ENCODE data around the gene P2RY2.
"Not testable (repeated sequence)": the region's sequence is repeated elsewhere in the genome, so short reads cannot be mapped to it uniquely, and the experiment has no call there.

Gene P2RY2

GRCh38 chr11:73230931-73231330 is 12.8 kb downstream of the P2RY2 start:
- TF ChIP-seq CTCF (IDR thresholded peaks at IDR 0.05; ENCODE audit: low read length) = no peak
- TF ChIP-seq EZH2phosphoT487 (IDR thresholded peaks at IDR 0.05; ENCODE audit: low read length) = no peak
- no peak for TF ChIP-seq EZH2 (optimal IDR thresholded peaks at IDR 0.05; ENCODE audit: low read depth, low read length)
- Histone ChIP-seq H3K9ac (ENCODE audit: low read length) (no peak overlapping the region), H3K9me2 (replicated peaks; ENCODE audit: insufficient read depth, low read length) (no peaks in the 10 kb centered on the region), H3K4me2 (ENCODE audit: low read depth, low read length) (no peak overlapping the region), H4K20me1 (ENCODE audit: insufficient read depth, low read length) (no peaks in the 10 kb centered on the region), H3K27ac (ENCODE audit: low read length) (no peak overlapping the region), H3K4me1 (ENCODE audit: low read length) (no peaks in the 10 kb centered on the region), H2AFZ (ENCODE audit: low read length) (no peak overlapping the region), H3K36me3 (replicated peaks; ENCODE audit: insufficient read depth, low read length) (no peaks in the 10 kb centered on the region), H3K27me3 (replicated peaks; ENCODE audit: insufficient read depth, low read length) (no peaks in the 10 kb centered on the region), H3F3A (ENCODE audit: insufficient read depth, low read length) (no peaks in the 10 kb centered on the region), H3K9me3 (replicated peaks; ENCODE audit: insufficient read depth, low read length) (no peaks in the 10 kb centered on the region), H3K79me2 (ENCODE audit: low read length) (no peaks in the 10 kb centered on the region), H3K4me3 (ENCODE audit: low read length) (no peak overlapping the region)
- no peak for DNase-seq

- H4K20me1 ChIP-seq (ENCODE audit: insufficient read depth, low read length); H3K4me3 ChIP-seq (ENCODE audit: low read length); H3K4me2 ChIP-seq (ENCODE audit: low read depth, low read length); DNase-seq; H3K9ac ChIP-seq (ENCODE audit: low read length); H3K4me1 ChIP-seq (ENCODE audit: low read length); H3K9me2 ChIP-seq (replicated peaks; ENCODE audit: insufficient read depth, low read length); H3K36me3 ChIP-seq (replicated peaks; ENCODE audit: insufficient read depth, low read length); H3F3A ChIP-seq (ENCODE audit: insufficient read depth, low read length); H3K27ac ChIP-seq (ENCODE audit: low read length); H3K9me3 ChIP-seq (replicated peaks; ENCODE audit: insufficient read depth, low read length); H3K27me3 ChIP-seq (replicated peaks; ENCODE audit: insufficient read depth, low read length); H3K79me2 ChIP-seq (ENCODE audit: low read length); H2AFZ ChIP-seq (ENCODE audit: low read length): not testable (repeated sequence)
Measured at GRCh38 chr11:73232487-73232886, 14.4 kb downstream of the P2RY2 start.

- Histone ChIP-seq H3K4me1 (ENCODE audit: low read length) (no peaks in the 10 kb centered on the region), H3K9me2 (replicated peaks; ENCODE audit: insufficient read depth, low read length) (no peaks in the 10 kb centered on the region), H3K9ac (ENCODE audit: low read length) (no peak overlapping the region), H3K36me3 (replicated peaks; ENCODE audit: insufficient read depth, low read length) (no peaks in the 10 kb centered on the region), H4K20me1 (ENCODE audit: insufficient read depth, low read length) (no peaks in the 10 kb centered on the region), H3K4me2 (ENCODE audit: low read depth, low read length) (no peak overlapping the region), H3F3A (ENCODE audit: insufficient read depth, low read length) (no peaks in the 10 kb centered on the region), H3K27me3 (replicated peaks; ENCODE audit: insufficient read depth, low read length) (no peaks in the 10 kb centered on the region), H3K27ac (ENCODE audit: low read length) (no peak overlapping the region), H3K4me3 (ENCODE audit: low read length) (no peak overlapping the region), H2AFZ (ENCODE audit: low read length) (no peak overlapping the region), H3K9me3 (replicated peaks; ENCODE audit: insufficient read depth, low read length) (no peaks in the 10 kb centered on the region), H3K79me2 (ENCODE audit: low read length) (no peaks in the 10 kb centered on the region)
- no peak for DNase-seq
- TF ChIP-seq EZH2 (optimal IDR thresholded peaks at IDR 0.05; ENCODE audit: low read depth, low read length) (no peak), CTCF (IDR thresholded peaks at IDR 0.05; ENCODE audit: low read length) (no peak), EZH2phosphoT487 (IDR thresholded peaks at IDR 0.05; ENCODE audit: low read length) (no peak)
Measured at GRCh38 chr11:73233211-73233610, 15.1 kb downstream of the P2RY2 start.

GRCh38 chr11:73233692-73234470 is 15.8 kb downstream of the P2RY2 start:
- Histone ChIP-seq H2AFZ (ENCODE audit: low read length) (no peak overlapping the region), H3K27me3 (replicated peaks; ENCODE audit: insufficient read depth, low read length) (no peaks in the 10 kb centered on the region)
- no peak for TF ChIP-seq EZH2 (optimal IDR thresholded peaks at IDR 0.05; ENCODE audit: low read depth, low read length)
- no peak for TF ChIP-seq CTCF (IDR thresholded peaks at IDR 0.05; ENCODE audit: low read length)
- no peak for TF ChIP-seq EZH2phosphoT487 (IDR thresholded peaks at IDR 0.05; ENCODE audit: low read length)

More at GRCh38 chr11:73233692-73234470, 15.8 kb downstream of the P2RY2 start:
- Histone ChIP-seq H3K4me3 (ENCODE audit: low read length) (no peak overlapping the region), H3K9me3 (replicated peaks; ENCODE audit: insufficient read depth, low read length) (no peaks in the 10 kb centered on the region), H3K9ac (ENCODE audit: low read length) (no peak overlapping the region), H3K27ac (ENCODE audit: low read length) (no peak overlapping the region), H3F3A (ENCODE audit: insufficient read depth, low read length) (no peaks in the 10 kb centered on the region), H3K79me2 (ENCODE audit: low read length) (no peaks in the 10 kb centered on the region), H3K9me2 (replicated peaks; ENCODE audit: insufficient read depth, low read length) (no peaks in the 10 kb centered on the region), H3K4me2 (ENCODE audit: low read depth, low read length) (no peak overlapping the region), H4K20me1 (ENCODE audit: insufficient read depth, low read length) (no peaks in the 10 kb centered on the region), H3K36me3 (replicated peaks; ENCODE audit: insufficient read depth, low read length) (no peaks in the 10 kb centered on the region), H3K4me1 (ENCODE audit: low read length) (no peaks in the 10 kb centered on the region)
- no peak for DNase-seq
